Measurements from ENCODE around the gene CTNNBL1. TPM values are rescaled to one million over a fixed set of nuclear protein-coding genes. Genes with fewer than 3 reads are reported as not detected.

The CTNNBL1 gene
- total RNA-seq, 1 donor from 2014 or later = 67.0 TPM

- DNase-seq (ENCODE audit: low read depth) (no peak), FAIRE-seq (no peak)
- Histone ChIP-seq H2AFZ (ENCODE audit: low read depth, low read length) (no peak overlapping the region), H3K79me2 (ENCODE audit: insufficient read depth, low read length) (peaks cover 18% of the 10 kb centered on the region), H3K4me1 (ENCODE audit: insufficient read depth, low read length) (no peaks in the 10 kb centered on the region), H3K27me3 (ENCODE audit: insufficient read depth, low read length) (no peaks in the 10 kb centered on the region), H3K9me3 (ENCODE audit: insufficient read depth, low read depth, low read length) (no peaks in the 10 kb centered on the region), H3K36me3 (ENCODE audit: insufficient read depth, low read length) (no peaks in the 10 kb centered on the region), H4K20me1 (ENCODE audit: insufficient read depth, low read length) (peaks cover 68% of the 10 kb centered on the region), H3K27ac (ENCODE audit: low read depth, low read length) (no peak overlapping the region), H3K9ac (ENCODE audit: low read length) (no peak overlapping the region), H3K4me2 (ENCODE audit: low read length) (no peak overlapping the region), H3K4me3 (ENCODE audit: insufficient read depth, low read depth, low read length) (no peak overlapping the region)
- no peak overlapping the region for H3K4me3 Mint-ChIP-seq (ENCODE audit: unreplicated experiment)
- H3K27ac Mint-ChIP-seq (ENCODE audit: unreplicated experiment) = no peak overlapping the region
- H3K27me3 Mint-ChIP-seq (ENCODE audit: low read depth, unreplicated experiment) = no peaks in the 10 kb centered on the region
- H3K9me3 Mint-ChIP-seq (ENCODE audit: unreplicated experiment) = no peaks in the 10 kb centered on the region
- H3K36me3 Mint-ChIP-seq (ENCODE audit: low read depth, unreplicated experiment) = no peaks in the 10 kb centered on the region
- TF ChIP-seq EZH2 (IDR thresholded peaks at IDR 0.05; ENCODE audit: insufficient read depth, low read length) = no peak
- TF ChIP-seq, protein P1, sequence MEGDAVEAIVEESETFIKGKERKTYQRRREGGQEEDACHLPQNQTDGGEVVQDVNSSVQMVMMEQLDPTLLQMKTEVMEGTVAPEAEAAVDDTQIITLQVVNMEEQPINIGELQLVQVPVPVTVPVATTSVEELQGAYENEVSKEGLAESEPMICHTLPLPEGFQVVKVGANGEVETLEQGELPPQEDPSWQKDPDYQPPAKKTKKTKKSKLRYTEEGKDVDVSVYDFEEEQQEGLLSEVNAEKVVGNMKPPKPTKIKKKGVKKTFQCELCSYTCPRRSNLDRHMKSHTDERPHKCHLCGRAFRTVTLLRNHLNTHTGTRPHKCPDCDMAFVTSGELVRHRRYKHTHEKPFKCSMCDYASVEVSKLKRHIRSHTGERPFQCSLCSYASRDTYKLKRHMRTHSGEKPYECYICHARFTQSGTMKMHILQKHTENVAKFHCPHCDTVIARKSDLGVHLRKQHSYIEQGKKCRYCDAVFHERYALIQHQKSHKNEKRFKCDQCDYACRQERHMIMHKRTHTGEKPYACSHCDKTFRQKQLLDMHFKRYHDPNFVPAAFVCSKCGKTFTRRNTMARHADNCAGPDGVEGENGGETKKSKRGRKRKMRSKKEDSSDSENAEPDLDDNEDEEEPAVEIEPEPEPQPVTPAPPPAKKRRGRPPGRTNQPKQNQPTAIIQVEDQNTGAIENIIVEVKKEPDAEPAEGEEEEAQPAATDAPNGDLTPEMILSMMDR (IDR thresholded peaks at IDR 0.05; ENCODE audit: insufficient read depth, low read depth, low read length) = no peak
- H3K4me1 Mint-ChIP-seq (ENCODE audit: low read depth, unreplicated experiment) = peaks cover 36% of the 10 kb centered on the region
Observed at GRCh38 chr20:37726321-37726720, 32.5 kb downstream of the CTNNBL1 start.

DNA sequence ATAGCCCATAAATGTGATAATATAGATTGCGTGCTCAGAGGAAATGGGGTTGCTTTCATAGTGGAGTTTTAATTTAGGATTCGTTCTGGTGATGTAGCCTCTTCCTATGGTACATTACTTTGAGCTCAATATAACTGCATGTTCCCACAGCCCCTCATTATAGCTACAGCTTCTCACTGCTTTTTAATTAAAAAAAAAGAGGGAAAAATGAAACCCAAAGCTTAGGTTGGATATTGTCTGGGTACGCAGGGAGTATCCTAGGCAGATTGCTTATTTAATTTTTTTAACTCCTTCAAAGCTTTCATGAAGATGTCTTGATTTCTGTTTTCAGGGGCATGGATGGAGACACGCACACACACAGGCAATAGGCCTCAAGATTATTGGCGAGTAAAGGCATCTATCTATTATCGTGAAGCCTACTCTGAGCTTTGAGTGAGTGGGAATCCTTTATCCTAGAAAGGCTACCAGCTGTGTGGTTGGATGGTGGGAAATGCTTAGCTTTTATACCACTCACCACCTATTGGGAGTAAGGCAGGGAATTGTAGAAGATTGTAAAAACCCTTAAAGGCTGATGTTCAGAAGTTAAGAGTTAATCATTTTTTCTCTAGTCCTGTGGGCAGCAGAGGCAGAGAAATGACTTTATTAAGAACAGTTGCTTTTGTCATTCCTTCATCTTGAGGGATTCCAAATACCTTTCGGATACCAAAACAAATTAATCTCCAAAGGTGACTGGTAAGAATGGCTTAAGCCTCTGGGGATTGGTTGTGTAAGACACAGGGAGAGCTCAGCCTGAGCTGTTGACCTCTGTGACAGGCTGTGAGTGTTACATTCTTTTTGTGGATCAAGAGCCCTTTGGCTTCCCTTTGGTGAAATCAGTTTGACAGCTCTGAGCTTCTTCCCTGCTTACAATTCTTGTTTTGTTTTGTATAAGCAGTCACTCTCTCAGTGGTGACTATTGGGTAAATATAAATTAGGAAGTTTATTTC lies 33.4 kb downstream of the CTNNBL1 start:
- Histone ChIP-seq H3K4me3 (ENCODE audit: insufficient read depth, low read depth, low read length) (no peak overlapping the region), H3K36me3 (ENCODE audit: insufficient read depth, low read length) (no peaks in the 10 kb centered on the region), H2AFZ (ENCODE audit: low read depth, low read length) (no peak overlapping the region), H3K27ac (ENCODE audit: low read depth, low read length) (no peak overlapping the region), H3K4me2 (ENCODE audit: low read length) (no peak overlapping the region), H3K27me3 (ENCODE audit: insufficient read depth, low read length) (no peaks in the 10 kb centered on the region), H3K4me1 (ENCODE audit: insufficient read depth, low read length) (no peaks in the 10 kb centered on the region), H3K79me2 (ENCODE audit: insufficient read depth, low read length) (peaks cover 14% of the 10 kb centered on the region), H3K9me3 (ENCODE audit: insufficient read depth, low read depth, low read length) (no peaks in the 10 kb centered on the region), H3K9ac (ENCODE audit: low read length) (no peak overlapping the region), H4K20me1 (ENCODE audit: insufficient read depth, low read length) (peaks cover 66% of the 10 kb centered on the region)
- peak overlapping the region; percentile 28 for H3K27ac Mint-ChIP-seq (ENCODE audit: unreplicated experiment)
- peaks cover 2% of the 10 kb centered on the region for H3K36me3 Mint-ChIP-seq (ENCODE audit: low read depth, unreplicated experiment)
- H3K27me3 Mint-ChIP-seq (ENCODE audit: low read depth, unreplicated experiment) = no peaks in the 10 kb centered on the region
- TF ChIP-seq EZH2 (IDR thresholded peaks at IDR 0.05; ENCODE audit: insufficient read depth, low read length) = no peak
- TF ChIP-seq, protein P1 (IDR thresholded peaks at IDR 0.05; ENCODE audit: insufficient read depth, low read depth, low read length) = no peak
- FAIRE-seq = no peak
- peaks cover 36% of the 10 kb centered on the region for H3K4me1 Mint-ChIP-seq (ENCODE audit: low read depth, unreplicated experiment)
- DNase-seq (ENCODE audit: low read depth) = peak; percentile 18
- no peak overlapping the region for H3K4me3 Mint-ChIP-seq (ENCODE audit: unreplicated experiment)
- no peaks in the 10 kb centered on the region for H3K9me3 Mint-ChIP-seq (ENCODE audit: unreplicated experiment)
